Hepatocyte (in vitro differentiated cells): Measurements from ENCODE around the gene IGSF6.

Experiments used
- EZH2 ChIP-seq: fragments of 200-600 bp; sonication (generic); IDR thresholded peaks from 2 replicates; pipeline ENCODE4 v1.6.1; 2016; ENCODE audit warnings: antibody characterized with exemption, mild to moderate bottlenecking, borderline replicate concordance
- EZH2phosphoT487 ChIP-seq: fragments of 200-600 bp; sonication (generic); IDR thresholded peaks from one replicate; pipeline ENCODE4 v1.6.1; 2018; ENCODE audit warnings: antibody characterized with exemption, mild to moderate bottlenecking, low read depth, moderate library complexity; ENCODE audit not compliant: unreplicated experiment, severe bottlenecking
- TF ChIP-seq, protein P1 (sequence below): fragments of 200-600 bp; sonication (generic); IDR thresholded peaks from 2 replicates; pipeline ENCODE4 v1.5.1; 2016; ENCODE audit warnings: antibody characterized with exemption, mild to moderate bottlenecking; ENCODE audit not compliant: poor library complexity

DNA sequence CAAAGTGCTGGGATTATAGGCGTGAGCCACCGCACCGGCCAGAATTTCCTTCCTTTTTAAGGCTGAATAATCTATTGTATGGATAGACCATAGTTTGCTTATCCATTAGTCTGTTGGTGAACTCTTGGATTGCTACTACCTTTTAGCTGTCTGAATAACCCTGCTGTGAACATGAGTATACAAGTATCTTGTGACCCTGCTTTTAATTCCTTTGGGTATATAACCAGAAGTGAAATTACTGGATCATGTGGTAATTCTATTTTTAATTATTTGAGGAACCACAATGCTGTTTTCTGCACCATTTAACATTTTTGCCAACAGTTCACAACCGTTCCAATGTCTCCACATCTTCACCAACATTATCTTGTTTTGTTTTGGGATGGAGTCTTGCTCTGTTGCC lies 6.7 kb upstream of the IGSF6 start:
- TF ChIP-seq EZH2 (no peak), EZH2phosphoT487 (no peak)
- TF ChIP-seq, protein P1, sequence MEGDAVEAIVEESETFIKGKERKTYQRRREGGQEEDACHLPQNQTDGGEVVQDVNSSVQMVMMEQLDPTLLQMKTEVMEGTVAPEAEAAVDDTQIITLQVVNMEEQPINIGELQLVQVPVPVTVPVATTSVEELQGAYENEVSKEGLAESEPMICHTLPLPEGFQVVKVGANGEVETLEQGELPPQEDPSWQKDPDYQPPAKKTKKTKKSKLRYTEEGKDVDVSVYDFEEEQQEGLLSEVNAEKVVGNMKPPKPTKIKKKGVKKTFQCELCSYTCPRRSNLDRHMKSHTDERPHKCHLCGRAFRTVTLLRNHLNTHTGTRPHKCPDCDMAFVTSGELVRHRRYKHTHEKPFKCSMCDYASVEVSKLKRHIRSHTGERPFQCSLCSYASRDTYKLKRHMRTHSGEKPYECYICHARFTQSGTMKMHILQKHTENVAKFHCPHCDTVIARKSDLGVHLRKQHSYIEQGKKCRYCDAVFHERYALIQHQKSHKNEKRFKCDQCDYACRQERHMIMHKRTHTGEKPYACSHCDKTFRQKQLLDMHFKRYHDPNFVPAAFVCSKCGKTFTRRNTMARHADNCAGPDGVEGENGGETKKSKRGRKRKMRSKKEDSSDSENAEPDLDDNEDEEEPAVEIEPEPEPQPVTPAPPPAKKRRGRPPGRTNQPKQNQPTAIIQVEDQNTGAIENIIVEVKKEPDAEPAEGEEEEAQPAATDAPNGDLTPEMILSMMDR = no peak
